Measurements from ENCODE around the gene SLC5A4.

Gene SLC5A4

GRCh38 chr22:32216911-32217310 lies 38.2 kb downstream of the SLC5A4 start:
- FAIRE-seq: no peak
- DNase-seq (ENCODE audit: insufficient read length, low spot score): no peak
- TF ChIP-seq CTCF (IDR thresholded peaks at IDR 0.05; ENCODE audit: insufficient read depth, missing control alignments): no peak

GRCh38 chr22:32211011-32211410 lies 44.1 kb downstream of the SLC5A4 start:
- FAIRE-seq (no peak), DNase-seq (ENCODE audit: insufficient read length, low spot score) (no peak)
- TF ChIP-seq CTCF (IDR thresholded peaks at IDR 0.05; ENCODE audit: insufficient read depth, missing control alignments): no peak

- TF ChIP-seq CTCF (IDR thresholded peaks at IDR 0.05; ENCODE audit: insufficient read depth, missing control alignments): no peak
- no peak for DNase-seq (ENCODE audit: insufficient read length, low spot score)
- FAIRE-seq: no peak
Observed at GRCh38 chr22:32208681-32209080, 46.5 kb downstream of the SLC5A4 start.

GRCh38 chr22:32207971-32208480 lies 47.1 kb downstream of the SLC5A4 start:
- no peak for TF ChIP-seq CTCF (IDR thresholded peaks at IDR 0.05; ENCODE audit: insufficient read depth, missing control alignments)
- FAIRE-seq: no peak
- no peak for DNase-seq (ENCODE audit: insufficient read length, low spot score)

GRCh38 chr22:32206774-32207758 lies 48.1 kb downstream of the SLC5A4 start:
- no peak for FAIRE-seq
- no peak for DNase-seq (ENCODE audit: insufficient read length, low spot score)
- TF ChIP-seq CTCF (IDR thresholded peaks at IDR 0.05; ENCODE audit: insufficient read depth, missing control alignments): peak; percentile 50

- no peak for FAIRE-seq
- peak; percentile 11 for TF ChIP-seq CTCF (IDR thresholded peaks at IDR 0.05; ENCODE audit: insufficient read depth, missing control alignments)
- DNase-seq (ENCODE audit: insufficient read length, low spot score): no peak
Observed at GRCh38 chr22:32205974-32206773, 49.0 kb downstream of the SLC5A4 start.

Measured in D721Med (cell line).